Suppressor macrophage treated with lipopolysaccharide for 1 hour (primary cell): ENCODE results near the gene KLHDC10.
"Not testable (repeated sequence)": the region's sequence is repeated elsewhere in the genome, so short reads cannot be mapped to it uniquely, and the experiment has no call there.

Experiments
- DNase-seq, 3 donors: peaks; one replicate each; pipeline ENCODE4 v3.0.0-alpha.2; 2020 to 2022

The KLHDC10 gene, protein sequence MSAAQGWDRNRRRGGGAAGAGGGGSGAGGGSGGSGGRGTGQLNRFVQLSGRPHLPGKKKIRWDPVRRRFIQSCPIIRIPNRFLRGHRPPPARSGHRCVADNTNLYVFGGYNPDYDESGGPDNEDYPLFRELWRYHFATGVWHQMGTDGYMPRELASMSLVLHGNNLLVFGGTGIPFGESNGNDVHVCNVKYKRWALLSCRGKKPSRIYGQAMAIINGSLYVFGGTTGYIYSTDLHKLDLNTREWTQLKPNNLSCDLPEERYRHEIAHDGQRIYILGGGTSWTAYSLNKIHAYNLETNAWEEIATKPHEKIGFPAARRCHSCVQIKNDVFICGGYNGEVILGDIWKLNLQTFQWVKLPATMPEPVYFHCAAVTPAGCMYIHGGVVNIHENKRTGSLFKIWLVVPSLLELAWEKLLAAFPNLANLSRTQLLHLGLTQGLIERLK

GRCh38 chr7:130069978-130070860, at the start of gene KLHDC10:
Gene KLHDC10, plus strand, starts transcription at chr7:130070534. Its CDS starts 110 bp downstream, at chr7:130070644.
- DNase-seq, result peak; percentile 96 to 99 (median 99)

DNA sequence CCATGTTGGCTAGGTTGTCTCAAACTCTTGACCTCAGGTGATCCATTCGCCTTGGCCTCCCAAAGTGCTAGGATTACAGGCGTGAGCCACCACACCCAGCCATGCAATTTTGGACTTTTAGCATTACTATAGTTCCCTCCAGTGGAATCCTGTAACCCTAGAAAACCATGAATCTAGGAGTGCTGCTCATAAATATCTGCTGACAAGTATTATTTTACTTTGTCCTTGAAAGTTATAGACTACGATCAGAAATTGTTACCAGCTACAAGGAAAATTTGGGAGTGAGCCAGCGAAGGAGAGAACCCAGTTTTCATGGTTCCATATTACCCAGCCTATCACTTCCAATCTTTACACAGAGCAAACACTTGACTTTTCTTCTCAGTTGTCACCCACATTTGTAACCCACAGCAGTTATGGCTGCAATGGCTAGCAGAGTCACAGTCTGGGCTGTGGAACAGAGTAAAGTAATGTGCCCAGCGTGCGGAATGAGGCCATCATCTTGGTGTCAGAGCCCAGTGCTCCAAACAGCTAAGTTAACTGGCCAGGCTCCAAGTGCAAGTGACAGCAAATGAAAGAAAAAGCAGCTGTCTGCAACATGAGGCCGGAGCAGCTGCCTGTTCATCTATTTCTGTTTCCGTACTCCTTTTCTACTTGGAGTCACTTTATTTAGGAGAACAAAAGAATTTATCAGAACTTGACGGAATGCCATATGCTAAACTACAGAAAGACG, 49.1 kb upstream of the KLHDC10 start:
- DNase-seq, result no peak

DNA sequence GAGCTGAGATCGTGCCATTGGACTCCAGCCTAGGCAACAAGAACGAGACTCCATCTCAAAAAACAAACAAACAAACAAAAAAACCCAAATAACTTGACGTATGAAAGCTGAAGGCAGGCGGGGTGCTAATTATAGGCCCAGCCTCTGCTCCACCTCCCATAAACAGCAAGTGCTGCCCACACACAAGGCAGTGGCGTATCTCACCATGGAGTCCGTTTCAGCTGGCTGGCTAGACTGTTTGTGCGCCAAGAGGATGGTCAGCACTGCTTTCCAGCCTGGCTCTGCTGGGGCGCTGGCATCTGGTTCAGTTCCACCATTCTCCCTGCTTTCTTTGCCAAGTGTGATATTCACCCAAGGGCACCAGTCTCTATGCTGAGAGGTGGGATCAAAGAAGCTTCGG, 48.2 kb upstream of the KLHDC10 start:
- DNase-seq, result no peak

- peak in 2 of 3 donors; percentile 7 to 27 for DNase-seq
Observed at GRCh38 chr7:130022623-130023175, 47.6 kb upstream of the KLHDC10 start.

GRCh38 chr7:130024390-130024789, 45.9 kb upstream of the KLHDC10 start:
- DNase-seq, result peak; percentile 21 to 59 (median 28)

DNA sequence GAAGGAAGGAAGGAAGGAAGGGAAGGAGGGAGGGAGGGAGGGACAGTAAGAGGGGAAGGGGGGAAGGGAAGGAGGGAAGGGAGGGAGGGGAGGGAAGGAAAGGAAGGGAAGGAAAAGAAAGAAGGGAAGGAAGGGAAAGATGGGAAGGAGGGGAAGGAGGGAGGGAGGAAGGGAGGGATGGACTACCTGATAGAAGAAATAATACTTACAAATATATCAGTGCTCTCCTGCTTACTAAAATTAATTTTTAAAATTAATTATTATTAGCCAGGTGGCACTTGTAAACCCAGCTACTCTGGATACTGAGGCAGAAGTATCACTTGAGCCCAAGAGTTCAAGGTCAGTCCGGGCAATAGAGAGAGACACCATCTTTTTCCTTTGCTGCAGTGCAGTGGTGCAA, 37.6 kb upstream of the KLHDC10 start:
- DNase-seq, result no peak

- no peak for DNase-seq
Observed at GRCh38 chr7:130037703-130038102, 32.6 kb upstream of the KLHDC10 start.

- DNase-seq, result no peak
Observed at GRCh38 chr7:130040576-130040975, 29.8 kb upstream of the KLHDC10 start.

- DNase-seq, result no peak
Observed at GRCh38 chr7:130047831-130048230, 22.5 kb upstream of the KLHDC10 start.

GRCh38 chr7:130048906-130049305, 21.4 kb upstream of the KLHDC10 start:
- DNase-seq, result no peak

GRCh38 chr7:130052250-130052649, 18.1 kb upstream of the KLHDC10 start:
- not testable (repeated sequence) for DNase-seq

GRCh38 chr7:130055198-130055597, 15.1 kb upstream of the KLHDC10 start:
- DNase-seq, result not testable (repeated sequence)

GRCh38 chr7:130062246-130062645, 8.1 kb upstream of the KLHDC10 start:
- no peak for DNase-seq

DNA sequence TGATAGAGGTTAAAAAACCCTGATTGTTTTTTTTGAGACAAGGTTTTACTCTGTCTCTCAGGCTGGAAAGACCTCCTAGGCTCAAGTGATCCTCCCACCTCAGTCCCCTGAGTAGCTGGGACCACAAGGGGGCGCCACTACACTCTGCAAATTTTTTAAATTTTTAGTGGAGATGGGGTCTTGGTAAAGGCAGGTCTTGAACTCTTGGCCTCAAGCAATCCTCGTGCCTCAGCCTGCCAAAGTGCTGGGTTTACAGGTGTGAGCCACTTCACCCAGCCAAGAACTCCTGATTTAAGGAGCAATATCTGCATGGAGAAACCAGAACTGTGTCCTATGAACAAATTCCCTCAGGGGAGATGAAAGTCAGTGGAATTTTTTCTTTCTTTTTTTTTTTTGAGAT, 7.3 kb upstream of the KLHDC10 start:
- peak; percentile 71 to 88 (median 80) for DNase-seq

- DNase-seq, result not testable (repeated sequence)
Observed at GRCh38 chr7:130064580-130064926, 5.8 kb upstream of the KLHDC10 start.

DNA sequence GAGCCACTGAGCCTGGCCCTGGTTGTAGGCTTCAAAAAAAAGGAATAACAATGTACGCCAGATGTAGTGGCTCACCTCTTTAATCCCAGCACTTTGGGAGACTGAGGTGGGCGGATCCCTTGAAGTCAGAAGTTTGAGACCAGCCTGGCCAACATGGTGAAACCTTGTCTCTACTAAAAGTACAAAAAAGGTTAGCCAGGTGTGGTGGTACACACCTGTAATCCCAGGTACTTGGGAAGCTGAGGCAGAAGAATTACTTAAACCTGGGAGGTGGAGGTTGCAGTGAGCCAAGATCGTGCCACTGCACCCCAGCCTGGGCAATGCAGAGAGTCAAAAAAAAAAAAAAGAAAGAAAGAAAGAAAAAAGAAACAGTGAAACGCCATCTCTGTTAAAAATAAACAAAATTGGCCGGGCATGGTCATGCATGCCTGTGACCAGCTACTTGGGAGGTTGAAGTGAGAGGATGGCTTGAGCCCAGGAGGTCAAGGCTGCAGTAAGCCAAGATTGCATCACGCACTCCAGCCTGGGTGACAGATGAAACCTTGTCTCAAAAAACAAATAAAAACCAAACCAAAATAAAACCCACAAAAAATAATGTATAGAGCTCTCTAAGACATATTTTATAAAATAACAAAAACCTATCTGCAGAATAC, 4.7 kb upstream of the KLHDC10 start:
- no peak for DNase-seq

- no peak for DNase-seq
Observed at GRCh38 chr7:130069179-130069977, 956 bp upstream of the KLHDC10 start.

- DNase-seq, result peak; percentile 24 to 38 (median 29)
Observed at GRCh38 chr7:130070861-130071622, 708 bp downstream of the KLHDC10 start.

DNA sequence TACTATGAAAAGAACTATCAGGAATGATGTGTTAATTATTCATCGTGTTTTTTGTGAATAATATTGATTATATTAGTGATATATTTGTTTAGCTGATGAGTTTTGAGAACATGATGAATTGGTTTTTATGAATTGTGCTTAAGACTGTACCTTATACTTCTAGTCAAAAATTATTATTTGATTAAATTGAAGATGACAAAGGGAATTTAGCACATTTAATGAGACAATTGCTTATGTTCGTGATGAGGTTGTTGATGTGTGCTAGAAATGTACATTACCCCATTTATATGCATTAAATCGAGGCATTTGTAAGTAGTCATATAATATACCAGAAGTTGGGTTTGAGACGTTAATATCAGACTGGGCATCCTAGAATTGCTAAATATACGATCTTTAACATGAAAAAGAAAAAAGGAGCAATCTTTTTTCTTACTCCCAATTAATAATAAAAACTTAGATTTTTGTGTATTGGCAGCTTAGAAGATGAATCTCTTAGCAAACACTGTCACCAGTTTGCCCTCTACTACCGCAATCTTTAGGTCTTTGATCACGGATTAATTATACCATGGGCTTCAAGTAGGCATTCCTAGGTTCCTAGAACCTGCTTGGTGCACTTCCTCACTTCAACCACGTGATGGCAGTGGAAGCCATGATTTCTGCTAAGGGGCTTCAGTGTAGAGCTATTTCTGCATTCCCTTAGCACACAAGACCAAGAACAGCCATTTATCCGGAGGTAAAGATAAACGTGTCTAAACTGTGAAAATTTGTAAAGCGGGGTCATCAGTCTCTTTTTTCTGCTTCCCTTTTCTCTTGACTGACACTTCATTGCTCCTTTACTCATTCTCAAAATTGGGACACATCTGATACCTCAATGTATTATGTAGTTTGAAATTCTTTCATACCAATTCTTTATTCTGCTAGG, 1.6 kb downstream of the KLHDC10 start:
- peak; percentile 77 to 88 (median 85) for DNase-seq
